Brain microvascular endothelial cell (primary cell): ENCODE data around the gene SIK2.

Experiments used
- DNase-seq: peaks from one replicate; pipeline ENCODE4 v3.0.0-alpha.2; 2020
- H3K27ac ChIP-seq: fragments of 250-450 bp; sonication (Bioruptor Pico); 2 replicates; pipeline ENCODE4 v1.5.1; 2020; ENCODE audit warnings: mild to moderate bottlenecking, moderate library complexity
- H3K27me3 ChIP-seq: fragments of 250-450 bp; sonication (Bioruptor Pico); replicated peaks from 2 replicates; pipeline ENCODE4 v1.5.1; 2020; ENCODE audit warnings: mild to moderate bottlenecking
- H3K36me3 ChIP-seq: fragments of 250-450 bp; sonication (Bioruptor Pico); replicated peaks from 2 replicates; pipeline ENCODE4 v1.5.1; 2020; ENCODE audit warnings: mild to moderate bottlenecking
- H3K4me3 ChIP-seq: 2 replicates; pipeline ENCODE4 v1.5.1; 2011; ENCODE audit warnings: low read depth, mild to moderate bottlenecking, control low read depth, low read length, moderate library complexity
- CTCF ChIP-seq: IDR thresholded peaks from 2 replicates; pipeline ENCODE4 v1.5.1; 2011; ENCODE audit warnings: low read depth, mild to moderate bottlenecking, moderate library complexity, low read length, control low read depth, inconsistent platforms; ENCODE audit errors: missing control alignments
- in situ Hi-C: cut with HindIII; loops from 2 replicates; pipeline ENCODE4 v1.10.0; 2017; ENCODE audit warnings: low sequenced_read_pairs, low pct_ligation_motif_present

Gene SIK2

GRCh38 chr11:111606986-111607385 lies 4.7 kb downstream of the SIK2 start:
- no peak for DNase-seq
- Histone ChIP-seq H3K27me3 (no peaks in the 10 kb centered on the region), H3K4me3 (no peak overlapping the region), H3K36me3 (no peaks in the 10 kb centered on the region), H3K27ac (no peak overlapping the region)
- no peak for TF ChIP-seq CTCF
- in situ Hi-C loops, result no loop called here

- TF ChIP-seq CTCF, result no peak
- no peak overlapping the region for H3K4me3 ChIP-seq
- H3K36me3 ChIP-seq, result no peaks in the 10 kb centered on the region
- in situ Hi-C loops, result no loop called here
- H3K27ac ChIP-seq, result no peak overlapping the region
- no peaks in the 10 kb centered on the region for H3K27me3 ChIP-seq
- no peak for DNase-seq
Measured at GRCh38 chr11:111607751-111608150, 5.5 kb downstream of the SIK2 start.

- Histone ChIP-seq H3K36me3 (no peaks in the 10 kb centered on the region), H3K27me3 (no peaks in the 10 kb centered on the region), H3K4me3 (no peak overlapping the region), H3K27ac (peak overlapping the region; percentile 12)
- no peak for DNase-seq
- TF ChIP-seq CTCF, result no peak
- in situ Hi-C loops, result no loop called here
Measured at GRCh38 chr11:111612224-111612623, 10.0 kb downstream of the SIK2 start.

- DNase-seq, result no peak
- TF ChIP-seq CTCF, result no peak
- Histone ChIP-seq H3K36me3 (peaks cover 4% of the 10 kb centered on the region), H3K4me3 (no peak overlapping the region), H3K27ac (no peak overlapping the region), H3K27me3 (no peaks in the 10 kb centered on the region)
- in situ Hi-C loops, result no loop called here
Measured at GRCh38 chr11:111617286-111617685, 15.0 kb downstream of the SIK2 start.

- Histone ChIP-seq H3K27me3 (no peaks in the 10 kb centered on the region), H3K4me3 (no peak overlapping the region), H3K36me3 (peaks cover 11% of the 10 kb centered on the region), H3K27ac (no peak overlapping the region)
- no peak for TF ChIP-seq CTCF
- in situ Hi-C loops, result no loop called here
- DNase-seq, result no peak
Measured at GRCh38 chr11:111620518-111620917, 18.3 kb downstream of the SIK2 start.

- in situ Hi-C loops, result no loop called here
- Histone ChIP-seq H3K36me3 (peaks cover 7% of the 10 kb centered on the region), H3K27ac (no peak overlapping the region), H3K4me3 (no peak overlapping the region), H3K27me3 (no peaks in the 10 kb centered on the region)
- DNase-seq, result no peak
- TF ChIP-seq CTCF, result no peak
Measured at GRCh38 chr11:111623527-111624030, 21.3 kb downstream of the SIK2 start.
